Activated T-cell treated with anti-CD3 and anti-CD28 coated beads for 4 hours (primary cell): Measurements from ENCODE around the gene KCNQ1OT1.

Source experiments
- DNase-seq: peaks from one replicate; pipeline ENCODE4 v3.0.0-alpha.2; 2020

Gene KCNQ1OT1

GRCh38 chr11:2665526-2666400 lies 34.0 kb downstream of the KCNQ1OT1 start:
- DNase-seq = no peak

GRCh38 chr11:2664791-2665525 lies 34.8 kb downstream of the KCNQ1OT1 start:
- DNase-seq = no peak

GRCh38 chr11:2664376-2664775 lies 35.4 kb downstream of the KCNQ1OT1 start:
- DNase-seq = no peak

- no peak for DNase-seq
Measured at GRCh38 chr11:2663915-2664314, 35.9 kb downstream of the KCNQ1OT1 start.

- DNase-seq = no peak
Measured at GRCh38 chr11:2663506-2663905, 36.3 kb downstream of the KCNQ1OT1 start.

DNA sequence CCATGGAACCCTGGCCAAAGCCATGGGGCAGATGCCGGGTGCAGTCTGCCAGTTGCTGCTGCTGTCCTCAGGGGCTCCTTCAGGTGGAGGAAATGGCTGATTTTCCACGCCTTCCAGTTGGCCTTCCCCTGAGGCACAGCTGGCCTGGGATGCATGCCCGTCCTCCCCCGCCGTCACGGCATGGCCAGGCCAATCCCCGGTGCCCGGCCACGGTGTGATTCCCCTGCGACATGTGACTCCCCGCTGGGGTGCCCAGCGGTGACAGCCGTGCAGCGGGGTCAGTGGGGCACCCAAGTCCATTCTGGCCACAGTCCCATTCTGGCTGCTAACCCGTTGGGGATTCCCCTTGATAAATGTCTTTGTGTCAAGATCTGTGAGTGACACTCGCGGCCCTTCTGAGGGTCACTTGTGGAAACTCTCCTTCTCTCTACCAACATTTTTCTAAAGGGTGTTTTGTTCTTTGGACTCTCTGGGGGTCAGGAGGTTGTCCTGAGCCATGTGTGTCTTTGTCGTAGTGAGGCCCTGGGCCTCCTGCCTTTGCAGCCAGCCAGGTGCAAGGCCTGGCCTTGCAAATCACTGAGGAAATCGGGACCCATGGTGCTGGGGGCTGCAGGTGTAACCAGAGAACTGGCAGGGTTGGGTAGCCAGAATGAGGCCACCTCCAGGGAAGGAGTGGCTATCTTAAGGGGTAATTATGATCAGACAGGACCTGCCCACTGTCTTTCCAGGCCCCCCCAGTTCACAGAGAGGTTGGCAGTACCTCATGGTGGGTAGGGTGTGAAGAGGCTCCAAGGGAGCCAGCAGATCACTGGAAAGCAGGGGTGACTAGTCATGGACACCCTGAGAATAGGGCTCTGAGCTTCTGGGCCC lies 37.1 kb downstream of the KCNQ1OT1 start:
- DNase-seq = no peak

DNA sequence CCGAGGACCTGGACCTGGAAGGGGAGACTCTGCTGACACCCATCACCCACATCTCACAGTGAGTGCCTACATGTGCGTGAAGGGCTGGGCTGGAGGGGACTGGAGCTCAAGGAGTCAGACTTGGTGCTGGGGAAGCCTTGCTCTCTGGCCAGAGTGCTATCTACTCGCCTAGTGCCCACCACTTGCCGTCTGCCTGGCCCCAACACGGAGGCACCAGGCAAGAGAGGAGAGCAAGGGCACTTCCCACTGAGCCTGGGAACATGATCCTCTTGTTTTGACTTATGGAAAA lies 37.8 kb downstream of the KCNQ1OT1 start:
- DNase-seq = no peak

- no peak for DNase-seq
Measured at GRCh38 chr11:2661173-2662023, 38.4 kb downstream of the KCNQ1OT1 start.

DNA sequence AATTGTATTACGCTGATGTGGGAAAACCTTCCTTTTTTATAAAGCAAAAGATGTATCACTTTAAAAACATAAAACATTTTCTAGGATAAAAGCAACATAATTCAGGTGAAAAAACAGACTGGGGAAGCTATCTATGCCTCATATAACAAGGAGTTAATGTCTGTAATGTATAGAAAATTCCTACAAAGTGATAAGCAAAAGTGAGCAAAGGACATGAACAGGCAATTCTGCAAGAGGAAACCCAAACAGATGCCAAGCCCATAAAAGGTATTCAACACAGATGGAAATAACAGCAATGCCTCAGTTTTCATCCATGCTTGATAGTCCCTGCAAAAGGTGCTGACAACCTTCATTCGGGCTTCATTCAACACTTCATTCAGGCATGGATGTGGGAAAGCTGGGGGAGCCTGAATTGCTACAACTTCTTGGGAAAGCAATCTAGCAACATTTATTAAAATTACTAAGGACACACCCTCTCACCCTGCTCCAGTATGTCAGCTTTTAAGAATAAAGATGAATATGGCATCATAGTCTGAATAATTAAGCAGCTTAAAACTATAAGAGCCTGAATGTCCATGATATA lies 39.3 kb downstream of the KCNQ1OT1 start:
- DNase-seq = no peak

DNA sequence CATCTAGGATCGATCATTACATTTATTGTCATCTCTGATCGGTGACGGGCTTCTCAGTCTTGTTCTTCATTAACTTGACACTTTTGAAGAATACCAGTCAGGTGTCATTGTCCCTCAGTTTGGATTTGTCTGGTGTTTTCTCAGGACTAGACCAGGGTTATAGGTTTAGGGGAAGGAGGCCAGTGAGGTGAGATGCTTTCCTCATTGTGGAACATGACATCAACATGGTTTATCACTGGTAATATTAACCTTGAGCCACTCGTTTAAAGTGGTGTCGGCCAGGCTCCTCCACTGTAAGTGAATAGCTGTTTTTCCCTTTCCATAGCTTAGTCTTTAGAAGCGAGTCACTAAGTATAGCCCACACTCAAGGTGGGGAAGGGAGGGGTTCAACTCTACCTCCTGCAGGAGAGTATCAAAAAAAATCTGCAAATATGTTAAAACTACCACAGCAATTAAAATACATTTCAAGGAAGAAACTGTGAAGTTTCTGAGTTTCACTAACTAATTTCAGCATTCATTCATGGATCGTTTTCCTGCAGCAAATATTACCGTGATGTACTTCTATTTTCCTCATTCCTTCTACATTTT lies 42.0 kb downstream of the KCNQ1OT1 start:
- DNase-seq = no peak

DNA sequence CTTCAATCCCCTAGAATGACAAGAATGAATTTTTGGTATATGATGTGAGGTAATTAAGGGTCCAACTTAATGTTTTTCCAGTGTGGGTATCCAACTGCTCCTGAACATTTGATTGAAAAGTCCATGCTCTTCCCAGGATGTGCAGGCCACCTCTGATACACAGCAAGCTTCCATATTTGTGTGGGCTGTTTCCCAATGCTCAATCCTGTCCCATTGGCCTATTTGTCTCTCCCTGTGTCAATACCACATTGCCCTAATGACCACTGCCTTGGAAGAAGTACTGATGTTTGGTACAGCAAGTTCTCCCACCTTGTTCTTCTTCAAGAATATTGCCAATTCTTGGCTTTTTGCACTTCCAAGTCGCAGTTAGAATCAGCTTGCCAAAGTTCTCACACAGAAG lies 42.9 kb downstream of the KCNQ1OT1 start:
- no peak for DNase-seq

DNA sequence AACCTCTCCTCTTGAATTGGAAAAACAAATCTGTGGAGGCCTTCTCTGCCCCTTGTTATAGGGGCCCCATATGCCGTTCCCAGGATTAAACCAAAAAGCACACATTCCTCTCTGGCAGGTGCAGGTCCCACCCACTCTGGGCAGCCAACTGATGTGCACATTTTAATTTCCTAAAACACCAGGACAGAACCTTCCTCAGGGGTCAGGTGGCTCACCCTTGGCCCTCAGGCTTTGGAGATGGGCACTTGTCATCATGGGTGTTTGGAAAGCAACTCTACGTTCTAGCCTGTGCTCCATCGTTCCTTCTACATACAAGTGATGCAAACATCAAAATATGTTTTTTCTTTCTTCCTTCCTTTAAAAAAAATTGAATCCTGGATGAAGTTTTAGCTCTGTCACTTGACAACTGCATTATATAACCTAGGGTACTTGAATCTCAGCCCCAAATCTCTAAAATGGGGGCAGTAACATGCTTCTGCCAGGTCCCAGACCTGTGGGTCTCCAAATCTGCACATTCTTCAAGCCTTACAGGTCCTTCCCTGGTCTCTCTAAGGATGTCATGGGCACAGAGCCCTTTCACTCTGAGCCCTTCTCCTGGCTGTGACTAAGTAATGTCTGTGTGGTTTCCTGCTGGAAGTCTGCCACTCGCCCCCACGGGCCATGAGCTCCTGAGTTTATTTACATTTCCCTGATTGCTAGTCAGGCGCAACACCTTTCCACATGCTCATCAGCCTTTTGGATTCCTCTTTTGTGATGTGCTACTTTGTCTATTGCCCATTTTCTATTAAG lies 43.8 kb downstream of the KCNQ1OT1 start:
- DNase-seq = no peak

DNA sequence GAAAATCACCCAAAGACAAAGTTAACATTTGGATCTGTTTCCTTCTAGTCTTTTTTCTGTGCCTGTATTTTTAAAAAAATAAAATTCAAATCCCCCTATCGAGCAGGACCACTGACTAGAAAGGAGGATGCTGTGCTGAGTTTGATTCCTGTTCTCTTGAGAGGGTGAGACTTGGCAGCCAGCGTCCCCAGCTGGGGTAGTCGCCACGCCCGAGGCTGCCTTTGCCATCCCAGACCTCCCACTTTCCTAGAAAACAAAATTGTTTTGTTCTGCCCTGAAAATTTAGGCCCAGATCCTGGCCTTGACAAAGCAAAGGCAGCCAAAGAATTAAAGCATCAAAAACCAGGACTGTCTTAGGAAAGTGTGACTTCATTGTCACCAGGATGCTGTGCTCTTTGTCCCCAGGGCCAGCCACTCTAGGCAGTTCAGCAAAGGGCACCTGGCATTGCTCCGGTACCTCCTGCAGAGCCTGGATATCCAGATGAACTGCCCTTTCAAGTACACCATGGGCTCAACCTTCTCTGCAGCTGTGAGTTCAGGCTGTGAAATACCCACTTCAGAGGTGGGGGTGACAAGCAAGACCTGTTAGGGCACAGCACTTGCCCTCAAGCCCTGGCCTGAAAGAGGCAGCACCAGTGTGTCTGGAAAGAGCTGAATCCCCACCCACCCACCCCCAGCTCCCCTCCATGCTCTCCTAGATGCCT lies 44.6 kb downstream of the KCNQ1OT1 start:
- no peak for DNase-seq

- no peak for DNase-seq
Measured at GRCh38 chr11:2653930-2654739, 45.7 kb downstream of the KCNQ1OT1 start.

- DNase-seq = no peak
Measured at GRCh38 chr11:2653198-2653551, 46.6 kb downstream of the KCNQ1OT1 start.

GRCh38 chr11:2652333-2653197 lies 47.2 kb downstream of the KCNQ1OT1 start:
- no peak for DNase-seq

- DNase-seq = no peak
Measured at GRCh38 chr11:2651826-2652271, 47.9 kb downstream of the KCNQ1OT1 start.

GRCh38 chr11:2651054-2651617 lies 48.7 kb downstream of the KCNQ1OT1 start:
- no peak for DNase-seq
